ENCODE data around the gene OPN4.
"Not testable (repeated sequence)": the region's sequence is repeated elsewhere in the genome, so short reads cannot be mapped to it uniquely, and the experiment has no call there.

Gene OPN4, protein sequence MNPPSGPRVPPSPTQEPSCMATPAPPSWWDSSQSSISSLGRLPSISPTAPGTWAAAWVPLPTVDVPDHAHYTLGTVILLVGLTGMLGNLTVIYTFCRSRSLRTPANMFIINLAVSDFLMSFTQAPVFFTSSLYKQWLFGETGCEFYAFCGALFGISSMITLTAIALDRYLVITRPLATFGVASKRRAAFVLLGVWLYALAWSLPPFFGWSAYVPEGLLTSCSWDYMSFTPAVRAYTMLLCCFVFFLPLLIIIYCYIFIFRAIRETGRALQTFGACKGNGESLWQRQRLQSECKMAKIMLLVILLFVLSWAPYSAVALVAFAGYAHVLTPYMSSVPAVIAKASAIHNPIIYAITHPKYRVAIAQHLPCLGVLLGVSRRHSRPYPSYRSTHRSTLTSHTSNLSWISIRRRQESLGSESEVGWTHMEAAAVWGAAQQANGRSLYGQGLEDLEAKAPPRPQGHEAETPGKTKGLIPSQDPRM

DNA sequence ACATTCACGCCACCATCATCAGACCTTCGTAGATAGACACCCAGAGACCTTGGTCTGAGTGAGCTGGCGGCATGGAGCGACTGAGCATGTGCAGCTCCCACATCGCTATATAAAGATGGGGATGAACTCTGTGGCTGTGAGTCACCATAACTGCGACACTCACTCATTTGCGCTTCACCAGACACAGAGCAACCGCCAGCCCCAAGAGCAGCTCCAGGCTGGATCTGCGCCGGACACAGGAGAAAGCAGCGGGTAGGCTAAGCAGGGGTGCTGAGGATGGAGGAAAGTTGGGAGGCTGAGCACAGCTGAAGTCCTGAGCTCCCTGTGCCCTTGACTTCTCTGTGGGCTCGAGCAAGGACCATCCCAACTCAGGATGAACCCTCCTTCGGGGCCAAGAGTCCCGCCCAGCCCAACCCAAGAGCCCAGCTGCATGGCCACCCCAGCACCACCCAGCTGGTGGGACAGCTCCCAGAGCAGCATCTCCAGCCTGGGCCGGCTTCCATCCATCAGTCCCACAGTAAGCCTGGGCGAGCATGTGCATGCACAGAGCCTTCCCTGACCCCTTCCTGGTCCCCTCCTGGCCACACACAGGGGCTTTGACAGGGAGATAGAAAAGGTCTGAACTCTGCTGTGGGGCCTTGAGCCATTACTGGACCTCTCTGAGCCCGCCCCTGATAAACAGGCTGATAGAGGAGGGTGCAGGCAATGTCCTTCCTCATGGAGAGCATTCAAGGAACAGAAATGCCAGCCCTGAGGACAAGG is at the start of gene OPN4:
TSS of gene OPN4 (plus strand) at position 137 of the 762 bp plus-strand sequence. CDS start at position 374, 237 bp downstream.
- FAIRE-seq (no peak), DNase-seq (ENCODE audit: low spot score) (no peak)

DNA sequence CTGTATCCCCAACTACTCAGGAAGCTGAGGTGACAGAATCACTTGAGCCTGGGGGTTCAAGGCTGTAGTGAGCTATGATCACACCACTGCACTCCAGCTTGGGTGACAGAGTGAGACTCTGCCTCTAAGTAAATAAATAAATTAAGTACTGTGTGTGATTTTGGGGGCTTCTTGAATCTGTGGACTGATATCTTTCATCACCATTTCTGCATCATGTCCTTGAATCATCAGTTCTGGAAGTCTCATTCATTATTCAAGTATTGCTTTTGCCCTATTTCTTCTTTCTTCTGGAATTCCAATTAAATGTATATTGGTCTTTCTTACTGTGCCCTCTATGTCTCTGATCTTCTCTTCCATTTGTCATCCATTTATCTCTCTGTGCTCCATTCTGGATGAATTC is 46.7 kb upstream of the OPN4 start:
- FAIRE-seq (no peak), DNase-seq (ENCODE audit: low spot score) (no peak)

DNA sequence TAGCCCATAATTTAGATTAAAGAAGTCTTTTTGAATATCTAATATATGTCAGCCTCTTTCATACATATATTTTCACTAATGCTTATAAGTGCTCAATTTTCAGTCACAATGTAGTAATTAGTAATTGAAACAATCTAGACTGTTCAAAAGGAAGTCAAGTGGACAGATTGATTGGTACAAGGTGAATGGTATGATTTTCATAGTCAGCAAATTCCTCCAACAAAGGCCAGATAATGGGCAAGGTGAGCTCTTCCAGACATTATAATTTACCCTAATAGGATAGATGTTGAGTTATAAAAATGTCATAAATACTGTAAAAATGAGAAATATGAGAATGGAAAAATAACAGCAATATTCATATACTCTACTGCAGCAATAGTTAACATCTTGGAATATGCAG is 44.4 kb upstream of the OPN4 start:
- no peak for DNase-seq (ENCODE audit: low spot score)
- no peak for FAIRE-seq

GRCh38 chr10:86611386-86611785 is 43.0 kb upstream of the OPN4 start:
- DNase-seq (ENCODE audit: low spot score) (no peak), FAIRE-seq (no peak)

GRCh38 chr10:86613096-86613495 is 41.3 kb upstream of the OPN4 start:
- no peak for FAIRE-seq
- no peak for DNase-seq (ENCODE audit: low spot score)

GRCh38 chr10:86613905-86614304 is 40.4 kb upstream of the OPN4 start:
- no peak for FAIRE-seq
- DNase-seq (ENCODE audit: low spot score), result no peak

GRCh38 chr10:86614853-86615252 is 39.5 kb upstream of the OPN4 start:
- FAIRE-seq (no peak), DNase-seq (ENCODE audit: low spot score) (no peak)

DNA sequence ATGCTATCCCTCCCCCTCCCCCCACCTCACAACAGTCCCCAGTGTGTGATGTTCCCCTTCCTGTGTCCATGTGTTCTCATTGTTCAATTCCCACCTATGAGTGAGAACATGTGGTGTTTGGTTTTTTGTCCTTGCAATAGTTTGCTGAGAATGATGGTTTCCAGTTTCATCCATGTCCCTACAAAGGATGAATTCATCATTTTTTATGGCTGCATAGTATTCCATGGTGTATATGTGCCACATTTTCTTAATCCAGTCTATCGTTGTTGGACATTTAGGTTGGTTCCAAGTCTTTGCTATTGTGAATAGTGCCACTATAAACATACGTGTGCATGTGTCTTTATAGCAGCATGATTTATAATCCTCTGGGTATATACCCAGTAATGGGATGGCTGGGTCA is 37.1 kb upstream of the OPN4 start:
- DNase-seq (ENCODE audit: low spot score); FAIRE-seq: not testable (repeated sequence)

- FAIRE-seq (no peak), DNase-seq (ENCODE audit: low spot score) (no peak)
Observed at GRCh38 chr10:86628311-86628710, 26.0 kb upstream of the OPN4 start.

DNA sequence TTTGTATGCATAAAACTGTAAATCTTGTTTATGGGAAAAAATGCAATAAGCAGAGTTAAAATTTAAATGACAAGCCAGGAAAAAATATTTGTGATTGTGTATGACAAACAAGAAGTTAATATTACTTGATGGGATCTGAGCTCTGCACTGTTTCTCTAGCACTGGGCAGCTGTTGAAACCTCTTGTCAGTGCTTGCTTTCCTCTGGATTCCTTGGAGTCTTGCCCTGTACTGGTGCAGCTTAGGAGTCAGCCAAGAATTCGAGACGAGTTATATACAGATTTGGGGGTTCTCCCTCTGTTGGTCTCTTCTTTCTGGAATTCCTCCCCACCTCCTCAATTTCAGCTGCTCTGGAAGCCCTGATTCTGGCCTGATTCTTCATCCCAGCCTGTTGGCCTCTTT is 24.3 kb upstream of the OPN4 start:
- DNase-seq (ENCODE audit: low spot score) (no peak), FAIRE-seq (no peak)

DNA sequence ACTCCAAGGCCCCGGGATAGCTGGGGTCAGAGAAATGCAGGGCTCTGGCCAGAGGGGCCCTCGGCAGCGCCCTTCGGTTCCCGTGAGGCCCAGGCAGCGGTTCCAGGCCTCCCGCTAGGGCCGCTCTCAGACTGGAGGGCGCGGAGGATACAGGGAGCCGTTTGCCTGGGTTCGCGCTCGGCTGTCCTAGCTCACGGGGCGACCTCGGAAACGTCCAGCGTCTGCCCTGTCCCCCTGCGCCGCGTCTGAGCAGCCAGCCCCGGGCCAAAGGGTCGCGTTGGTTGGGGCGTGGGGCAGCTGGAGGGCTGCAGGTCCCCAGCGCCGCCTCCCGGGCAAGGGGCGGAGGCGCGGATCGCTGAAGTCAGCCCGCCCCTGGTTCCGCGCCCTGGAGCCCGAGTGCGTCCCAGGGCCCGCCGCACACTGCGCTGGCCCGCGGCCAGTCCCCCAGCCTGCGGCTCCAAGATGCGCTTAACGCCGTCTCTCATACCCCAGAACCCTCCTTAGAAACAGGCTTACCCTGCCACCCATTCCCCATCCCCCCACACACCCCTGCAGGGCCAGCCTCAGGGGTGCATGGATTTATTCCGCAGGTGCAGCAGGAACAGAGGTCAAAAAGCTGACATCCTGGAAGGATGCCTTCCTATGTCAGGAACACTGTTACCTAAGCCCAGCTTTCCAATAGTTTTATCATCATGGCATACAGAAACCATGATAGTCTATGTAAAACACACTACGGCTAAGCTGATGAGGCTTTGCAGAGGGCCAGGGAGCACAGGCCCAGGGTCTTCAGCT is 22.1 kb upstream of the OPN4 start:
- no peak for DNase-seq (ENCODE audit: low spot score)
- no peak for FAIRE-seq

DNA sequence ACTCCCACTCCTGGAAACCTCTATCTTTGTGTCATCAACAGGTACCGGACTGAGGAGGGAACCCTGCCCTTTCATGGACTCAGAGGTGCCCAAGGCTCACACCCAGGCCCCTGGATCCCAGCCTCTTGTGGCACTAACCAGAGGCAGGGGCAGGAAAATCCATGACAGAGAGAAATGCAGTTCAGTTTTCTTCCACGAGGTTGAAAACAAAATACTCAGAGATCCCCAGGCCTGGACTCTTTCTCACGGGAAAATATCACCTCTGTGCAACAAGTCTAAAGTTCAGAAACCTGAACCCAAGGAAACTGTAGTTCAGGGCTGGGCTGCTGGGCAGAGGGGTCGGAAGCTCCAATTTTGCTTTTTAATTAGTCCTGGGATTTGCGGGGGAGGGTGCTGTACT is 21.4 kb upstream of the OPN4 start:
- DNase-seq (ENCODE audit: low spot score) (no peak), FAIRE-seq (no peak)

GRCh38 chr10:86635402-86635801 is 18.9 kb upstream of the OPN4 start:
- DNase-seq (ENCODE audit: low spot score), result peak; percentile 42

DNA sequence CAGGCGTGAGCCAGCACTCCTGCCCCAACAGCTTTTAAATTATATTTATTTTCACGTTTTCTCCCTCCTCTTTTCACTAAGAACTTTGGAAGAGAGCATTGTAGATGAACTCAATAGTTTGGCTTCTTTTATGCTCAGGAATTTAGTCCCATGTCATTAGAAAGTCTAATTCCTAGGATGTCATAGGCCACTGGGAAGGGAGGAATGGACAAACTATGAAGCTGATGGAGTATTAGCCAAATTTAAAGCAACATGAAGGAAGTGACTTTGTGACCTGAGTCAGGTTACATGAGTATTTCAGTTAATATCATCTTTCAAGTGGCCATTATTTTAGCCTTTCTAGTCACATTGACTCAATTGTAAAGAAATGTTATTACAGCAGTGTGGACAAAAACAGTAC is 18.0 kb upstream of the OPN4 start:
- FAIRE-seq (no peak), DNase-seq (ENCODE audit: low spot score) (no peak)

More at GRCh38 chr10:86635402-86635801, 18.9 kb upstream of the OPN4 start:
- FAIRE-seq, result no peak

DNA sequence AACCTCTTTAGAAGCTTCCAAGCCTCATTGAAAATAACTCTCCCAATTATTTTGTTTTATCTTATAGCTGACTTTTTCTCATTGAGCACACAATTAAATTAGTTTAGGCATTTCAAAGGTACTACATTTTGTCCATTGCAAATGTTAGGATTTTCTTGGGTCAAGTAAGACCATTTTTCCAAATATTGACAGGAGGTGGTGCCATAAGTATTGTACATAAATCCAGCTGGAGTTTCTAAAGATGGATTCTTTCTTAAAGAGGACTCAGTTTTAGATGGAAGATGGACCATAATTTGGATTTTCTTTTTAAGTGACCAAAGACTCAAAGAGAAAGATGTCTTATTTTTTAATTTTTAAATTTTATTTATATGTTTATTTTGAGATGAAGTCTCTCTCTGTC is 12.3 kb upstream of the OPN4 start:
- DNase-seq (ENCODE audit: low spot score) (no peak), FAIRE-seq (no peak)

DNA sequence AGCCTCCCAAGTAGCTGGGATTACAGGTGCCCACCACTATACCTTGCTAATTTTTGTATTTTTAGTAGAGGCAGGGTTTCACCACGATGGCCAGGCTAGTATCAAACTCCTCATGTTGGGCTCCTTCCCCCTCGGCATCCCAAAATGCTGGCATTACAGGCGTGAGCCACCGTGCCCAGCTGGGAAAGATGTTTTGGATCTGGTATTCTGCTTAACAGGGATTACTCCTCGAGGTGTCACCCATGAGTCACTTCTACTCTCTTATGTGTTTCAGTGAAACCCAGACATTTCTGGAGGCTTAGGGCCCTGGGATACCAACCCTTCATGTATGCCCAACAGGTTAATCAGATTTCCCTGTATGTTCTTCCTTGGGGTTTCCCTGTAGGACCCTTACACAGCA is 11.8 kb upstream of the OPN4 start:
- peak; percentile 37 for DNase-seq (ENCODE audit: low spot score)
- no peak for FAIRE-seq

- DNase-seq (ENCODE audit: low spot score) (no peak), FAIRE-seq (no peak)
Observed at GRCh38 chr10:86644152-86644793, 10.1 kb upstream of the OPN4 start.

DNA sequence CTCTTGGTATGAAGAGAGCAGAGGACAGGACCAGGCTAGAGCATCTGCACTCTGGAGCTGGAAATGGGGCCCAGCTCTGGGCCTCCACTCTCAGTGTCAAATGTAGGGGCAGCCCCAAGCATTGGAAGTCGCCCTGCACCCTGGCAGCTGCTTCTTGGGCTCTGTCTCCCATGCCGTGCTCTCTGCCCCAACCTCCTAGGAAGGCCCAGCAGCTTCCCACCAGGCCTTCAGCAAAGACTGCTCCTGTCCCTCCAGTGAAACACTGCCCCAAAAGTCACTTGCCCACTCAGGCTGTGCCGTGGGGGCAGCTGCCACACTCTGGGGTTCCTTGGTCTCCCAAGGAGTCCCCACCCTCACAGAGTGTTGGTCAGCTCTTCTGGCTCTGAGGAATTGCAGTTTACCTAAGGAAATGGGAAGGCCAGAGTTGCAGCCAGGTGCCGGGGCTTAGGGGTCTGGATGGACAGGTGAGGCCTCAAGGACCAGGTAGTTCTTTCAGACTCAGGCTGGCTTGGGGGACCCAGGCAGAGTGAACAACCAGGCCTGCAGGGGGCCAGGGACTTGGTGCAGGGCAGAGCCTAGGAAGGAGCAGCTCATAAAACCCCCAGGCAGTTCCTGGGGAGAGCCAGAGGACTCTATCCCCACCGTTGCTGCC is 9.4 kb upstream of the OPN4 start:
- DNase-seq (ENCODE audit: low spot score) (no peak), FAIRE-seq (no peak)

DNA sequence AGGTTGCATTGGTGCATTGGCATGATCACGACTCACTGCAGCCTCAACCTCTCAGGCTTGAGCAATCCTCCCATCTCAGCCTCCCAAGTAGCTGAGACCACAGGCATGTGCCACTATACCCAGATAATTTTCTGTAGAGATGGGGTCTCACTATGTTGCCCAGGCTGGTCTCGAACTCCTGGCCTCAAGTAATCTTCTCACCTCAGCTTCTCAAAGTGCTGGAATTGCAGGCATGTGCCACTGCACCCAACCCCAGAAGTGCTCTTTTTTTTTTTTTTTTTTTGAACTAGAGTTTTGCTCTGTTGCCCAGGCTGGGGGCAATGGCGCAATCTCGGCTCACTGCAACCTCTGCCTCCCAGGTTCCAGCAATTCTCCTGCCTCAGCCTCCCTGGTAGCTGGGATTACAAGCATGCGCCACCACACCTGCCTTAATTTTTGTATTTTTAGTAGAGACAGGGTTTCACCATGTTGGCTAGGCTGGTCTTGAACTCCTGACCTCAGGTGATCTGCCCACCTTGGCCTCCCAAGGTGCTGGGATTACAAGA is 8.7 kb upstream of the OPN4 start:
- not testable (repeated sequence) for DNase-seq (ENCODE audit: low spot score); FAIRE-seq

DNA sequence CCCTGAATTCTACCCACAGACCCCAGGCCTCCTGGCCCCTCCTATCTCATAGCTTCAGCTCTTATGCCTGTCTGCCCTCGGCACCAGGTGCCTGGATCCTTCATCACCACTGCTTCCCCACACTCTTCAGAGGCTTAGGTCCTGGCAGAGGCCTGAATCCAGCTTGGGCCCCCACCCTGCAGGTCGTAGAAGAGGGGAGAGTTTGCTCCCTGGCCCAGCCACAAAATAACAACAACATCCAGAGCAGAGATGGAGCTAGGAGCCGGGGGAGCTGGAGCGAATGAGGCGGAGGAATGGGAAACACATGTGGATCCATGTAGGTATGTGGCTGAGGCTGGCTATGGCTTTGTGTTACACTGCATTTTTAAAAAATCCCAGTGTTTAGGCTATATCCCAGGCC is 7.8 kb upstream of the OPN4 start:
- DNase-seq (ENCODE audit: low spot score) (no peak), FAIRE-seq (no peak)

All from urothelium cell line (cell line).